Activated CD4-positive, alpha-beta T cell treated with anti-CD3 and anti-CD28 coated beads, Interleukin-2, Interleukin-4, amounts not matched to agents 100 ng/mL and 50 ng/mL, durations not matched to agents 16 hours and 8 hours (primary cell): Measurements from ENCODE around the gene UBR4.

Source experiments
- DNase-seq: peaks from one replicate; pipeline ENCODE4 v3.0.0-alpha.2; 2020; ENCODE audit warnings: low spot score

UBR4 gene

GRCh38 chr1:19071674-19072281, 138.3 kb downstream of the UBR4 start:
- no peak for DNase-seq

GRCh38 chr1:19070891-19071621, 139.0 kb downstream of the UBR4 start:
- DNase-seq = no peak

GRCh38 chr1:19070197-19070651, 139.8 kb downstream of the UBR4 start:
- no peak for DNase-seq

GRCh38 chr1:19068639-19069276, 141.3 kb downstream of the UBR4 start:
- no peak for DNase-seq

- no peak for DNase-seq
Observed at GRCh38 chr1:19067912-19068638, 142.0 kb downstream of the UBR4 start.

GRCh38 chr1:19067182-19067911, 142.7 kb downstream of the UBR4 start:
- no peak for DNase-seq

- no peak for DNase-seq
Observed at GRCh38 chr1:19066874-19067181, 143.2 kb downstream of the UBR4 start.

- no peak for DNase-seq
Observed at GRCh38 chr1:19066248-19066873, 143.7 kb downstream of the UBR4 start.

- DNase-seq = no peak
Observed at GRCh38 chr1:19065526-19066247, 144.4 kb downstream of the UBR4 start.

GRCh38 chr1:19064906-19065450, 145.1 kb downstream of the UBR4 start:
- DNase-seq = no peak

GRCh38 chr1:19063122-19063521, 146.9 kb downstream of the UBR4 start:
- DNase-seq = no peak

GRCh38 chr1:19062258-19063029, 147.6 kb downstream of the UBR4 start:
- no peak for DNase-seq

- DNase-seq = no peak
Observed at GRCh38 chr1:19061798-19062197, 148.3 kb downstream of the UBR4 start.

GRCh38 chr1:19061343-19061742, 148.7 kb downstream of the UBR4 start:
- no peak for DNase-seq

- no peak for DNase-seq
Observed at GRCh38 chr1:19059773-19060172, 150.3 kb downstream of the UBR4 start.

GRCh38 chr1:19058476-19058797, 151.6 kb downstream of the UBR4 start:
- no peak for DNase-seq

- DNase-seq = no peak
Observed at GRCh38 chr1:19057784-19058475, 152.1 kb downstream of the UBR4 start.

GRCh38 chr1:19057182-19057779, 152.8 kb downstream of the UBR4 start:
- DNase-seq = no peak

- no peak for DNase-seq
Observed at GRCh38 chr1:19055701-19056100, 154.4 kb downstream of the UBR4 start.
